Liver (tissue), 9 donors: Measurements from ENCODE around the gene PALMD. TPM values are rescaled to one million over a fixed set of nuclear protein-coding genes. Genes with fewer than 3 reads are reported as not detected.

Experiments used
- DNase-seq: peaks from one replicate; pipeline ENCODE4 v3.0.0-alpha.2; 2017; ENCODE audit warnings: low spot score
- H3K27ac ChIP-seq, 2 donors: one replicate each; pipeline ENCODE4 v1.7.0; 2013; ENCODE audit warnings: inconsistent platforms in 2 of 2, low read length in 2 of 2, control low read depth in 1 of 2, low read depth in 1 of 2, mild to moderate bottlenecking in 1 of 2
- H3K27me3 ChIP-seq, 4 donors: one replicate each; pipeline versions ENCODE4 v1.6.1 to v1.7.0; 2013; ENCODE audit warnings: low read length in 3 of 4, inconsistent platforms in 1 of 4, mild to moderate bottlenecking in 1 of 4, moderate library complexity in 1 of 4; ENCODE audit not compliant: control insufficient read depth in 4 of 4, insufficient read depth in 4 of 4
- H3K36me3 ChIP-seq, 4 donors: one replicate each; pipeline versions ENCODE4 v1.6.1 to v1.7.0; 2013; ENCODE audit warnings: low read length in 3 of 4, mild to moderate bottlenecking in 3 of 4, low read depth in 1 of 4, moderate library complexity in 1 of 4; ENCODE audit not compliant: control insufficient read depth in 4 of 4, insufficient read depth in 3 of 4
- H3K4me1 ChIP-seq, 4 donors: one replicate each; pipeline versions ENCODE4 v1.6.1 to v1.7.0; 2013; ENCODE audit warnings: low read length in 3 of 4, mild to moderate bottlenecking in 3 of 4, moderate library complexity in 1 of 4; ENCODE audit not compliant: control insufficient read depth in 4 of 4, insufficient read depth in 4 of 4
- H3K4me3 ChIP-seq, 3 donors: one replicate each; pipeline versions ENCODE4 v1.6.1 to v1.7.0; 2013; ENCODE audit warnings: low read length in 3 of 3, control low read depth in 1 of 3, low read depth in 1 of 3, mild to moderate bottlenecking in 1 of 3
- H3K9ac ChIP-seq, 2 donors: one replicate each; pipeline ENCODE4 v1.7.0; 2013; ENCODE audit warnings: low read length in 2 of 2, mild to moderate bottlenecking in 2 of 2, moderate library complexity in 2 of 2, control low read depth in 1 of 2, low read depth in 1 of 2
- H3K9me3 ChIP-seq, 4 donors: one replicate each; pipeline versions ENCODE4 v1.6.1 to v1.7.0; 2013; ENCODE audit warnings: low read length in 3 of 4; ENCODE audit not compliant: control insufficient read depth in 4 of 4
- ATF3 ChIP-seq: IDR thresholded peaks from 2 replicates; pipeline ENCODE4 v1.6.1; 2016; ENCODE audit warnings: antibody characterized with exemption
- CTCF ChIP-seq: fragments of 150-350 bp; IDR thresholded peaks from 2 replicates; pipeline ENCODE4 v1.5.1; 2017; ENCODE audit warnings: improper control_type of control experiment, low read depth, low read length; ENCODE audit not compliant: missing input control
- EGR1 ChIP-seq, 2 donors: IDR thresholded peaks; 2 replicates each; pipeline ENCODE4 v1.6.1; 2016 to 2018; ENCODE audit warnings: antibody characterized with exemption in 2 of 2, low read depth in 2 of 2
- FOXA1 ChIP-seq: IDR thresholded peaks from 2 replicates; pipeline ENCODE4 v1.6.1; 2016; ENCODE audit warnings: antibody characterized with exemption
- FOXA2 ChIP-seq: IDR thresholded peaks from 2 replicates; pipeline ENCODE4 v1.6.1; 2016; ENCODE audit warnings: antibody characterized with exemption
- GABPA ChIP-seq, 2 donors: IDR thresholded peaks in 1 of 2; conservative IDR thresholded peaks in 1 of 2; 2 replicates each; pipeline ENCODE4 v1.6.1; 2016; ENCODE audit warnings: antibody characterized with exemption in 2 of 2, mild to moderate bottlenecking in 1 of 2, moderate library complexity in 1 of 2
- HNF4A ChIP-seq, 2 donors: conservative IDR thresholded peaks; 2 replicates each; pipeline ENCODE4 v1.6.1; 2016; ENCODE audit warnings: antibody characterized with exemption in 2 of 2, mild to moderate bottlenecking in 2 of 2
- HNF4G ChIP-seq: IDR thresholded peaks from 2 replicates; pipeline ENCODE4 v1.6.1; 2016; ENCODE audit warnings: antibody characterized with exemption
- JUND ChIP-seq, 2 donors: IDR thresholded peaks; 2 replicates each; pipeline ENCODE4 v1.6.1; 2016; ENCODE audit warnings: antibody characterized with exemption in 2 of 2
- MAX ChIP-seq: IDR thresholded peaks from 2 replicates; pipeline ENCODE4 v1.6.1; 2016; ENCODE audit warnings: antibody characterized with exemption
- NR2F2 ChIP-seq: IDR thresholded peaks from 2 replicates; pipeline ENCODE4 v1.6.1; 2016; ENCODE audit warnings: antibody characterized with exemption
- RAD21 ChIP-seq, 2 donors: IDR thresholded peaks; 2 replicates each; pipeline ENCODE4 v1.6.1; 2016; ENCODE audit warnings: antibody characterized with exemption in 2 of 2, mild to moderate bottlenecking in 2 of 2
- RXRA ChIP-seq, 2 donors: IDR thresholded peaks; 2 replicates each; pipeline ENCODE4 v1.6.1; 2017 to 2018; ENCODE audit warnings: antibody characterized with exemption in 2 of 2, mild to moderate bottlenecking in 1 of 2
- SP1 ChIP-seq: IDR thresholded peaks from 2 replicates; pipeline ENCODE4 v1.6.1; 2018; ENCODE audit warnings: antibody characterized with exemption, mild to moderate bottlenecking
- TAF1 ChIP-seq: conservative IDR thresholded peaks from 2 replicates; pipeline ENCODE4 v1.6.1; 2016; ENCODE audit warnings: antibody characterized with exemption, mild to moderate bottlenecking
- YY1 ChIP-seq: IDR thresholded peaks from 2 replicates; pipeline ENCODE4 v1.6.1; 2016; ENCODE audit warnings: antibody characterized with exemption, mild to moderate bottlenecking
- ZBTB33 ChIP-seq: IDR thresholded peaks from 2 replicates; pipeline ENCODE4 v1.6.1; 2016; ENCODE audit warnings: antibody characterized with exemption
- WGBS: extraction: QIAGEN DNeasy Blood & Tissue Kit; methylation state at CpG from one replicate; pipeline ENCODE4 v1.1.7; 2013; 5-methylcytosine and 5-hydroxymethylcytosine counted together
- polyA plus RNA-seq, 2 donors: library from polyadenylated mRNA; stranded (reverse) in 1 of 2; unstranded in 1 of 2; fragments of 200-250 nt in 1 of 2; fragments of >200 nt in 1 of 2; fragmentation: Nextera tagmentation in 1 of 2; extraction: Ambion mirVana in 1 of 2; gene quantifications; one replicate each; pipeline versions ENCODE4 v1.2.1 to v1.2.3, GENCODE V29; 2013 to 2015
- total RNA-seq, 2 donors: library from RNA; depleted of rRNA; stranded (reverse); fragments of >200 nt; gene quantifications; one replicate each; pipeline ENCODE4 v1.2.3, GENCODE V29; 2014
- donor health status: healthy.
- donor health status: healthy.
- donor health status: healthy.
- donor health status: healthy.
- donor health status: healthy.

Gene PALMD
- total and polyA plus RNA-seq, 4 donors = 9.7 to 24.0 (median 19.5) TPM

- TF ChIP-seq ATF3 (no peak), HNF4A (conservative IDR thresholded peaks at IDR 0.05) (no peak), SP1 (no peak), CTCF (no peak), EGR1 (IDR thresholded peaks at IDR 0.05; ENCODE audit: low read depth in 2 of 2) (no peak), FOXA2 (no peak), JUND (IDR thresholded peaks at IDR 0.05) (no peak), RXRA (IDR thresholded peaks at IDR 0.05) (no peak), GABPA (IDR thresholded peaks at IDR 0.05 in 1 of 2, conservative IDR thresholded peaks at IDR 0.05 in 1 of 2) (no peak), MAX (no peak), FOXA1 (no peak), YY1 (no peak), NR2F2 (no peak)
Observed at GRCh38 chr1:99643021-99643779, 2.7 kb upstream of the PALMD start (continued).

GRCh38 chr1:99644279-99645004 is 1.5 kb upstream of the PALMD start:
- Histone ChIP-seq H3K4me3 (no peak overlapping the region), H3K27me3 (no peaks in the 10 kb centered on the region), H3K4me1 (peaks cover 0 to 30% (median 15%) of the 10 kb centered on the region in 4 donors), H3K36me3 (no peaks in the 10 kb centered on the region), H3K27ac (peak overlapping the region in 1 of 2 donors; percentile 81), H3K9me3 (no peaks in the 10 kb centered on the region), H3K9ac (no peak overlapping the region)
- no peak for TF ChIP-seq NR2F2
- no peak for TF ChIP-seq HNF4A (conservative IDR thresholded peaks at IDR 0.05)
- TF ChIP-seq MAX = no peak
- no peak for TF ChIP-seq SP1
- TF ChIP-seq RAD21 (IDR thresholded peaks at IDR 0.05) = no peak
- TF ChIP-seq HNF4G = no peak
- no peak for TF ChIP-seq JUND (IDR thresholded peaks at IDR 0.05)
- TF ChIP-seq GABPA (IDR thresholded peaks at IDR 0.05 in 1 of 2, conservative IDR thresholded peaks at IDR 0.05 in 1 of 2) = no peak
- no peak for TF ChIP-seq ZBTB33
- TF ChIP-seq YY1 = no peak
- TF ChIP-seq CTCF = no peak
- TF ChIP-seq TAF1 = no peak
- TF ChIP-seq FOXA1 = no peak
- no peak for TF ChIP-seq EGR1 (IDR thresholded peaks at IDR 0.05; ENCODE audit: low read depth in 2 of 2)
- TF ChIP-seq FOXA2 = no peak
- no peak for TF ChIP-seq RXRA (IDR thresholded peaks at IDR 0.05)
- 87% methylated on average over 2 of the region's 2 CpGs for WGBS
- no peak for DNase-seq
